Skeletal muscle tissue (tissue), 4 donors: ENCODE measurements around the gene ALDH1L1. TPM values are rescaled to one million over a fixed set of nuclear protein-coding genes. Genes with fewer than 3 reads are reported as not detected.

Experiments used
- H3K27ac ChIP-seq: one replicate; pipeline ENCODE4 v1.7.0; 2013; ENCODE audit warnings: mild to moderate bottlenecking, low read depth, low read length, inconsistent platforms
- H3K27me3 ChIP-seq, 3 donors: one replicate each; pipeline ENCODE4 v1.7.0; 2013; ENCODE audit warnings: low read length in 3 of 3; ENCODE audit not compliant: control insufficient read depth in 3 of 3, insufficient read depth in 3 of 3
- H3K36me3 ChIP-seq, 3 donors: one replicate each; pipeline ENCODE4 v1.7.0; 2013; ENCODE audit warnings: low read length in 3 of 3; ENCODE audit not compliant: control insufficient read depth in 3 of 3, insufficient read depth in 3 of 3
- H3K4me1 ChIP-seq, 3 donors: one replicate each; pipeline ENCODE4 v1.7.0; 2013; ENCODE audit warnings: low read length in 3 of 3, mild to moderate bottlenecking in 3 of 3; ENCODE audit not compliant: control insufficient read depth in 3 of 3, insufficient read depth in 3 of 3
- H3K4me3 ChIP-seq, 3 donors: one replicate each; pipeline ENCODE4 v1.7.0; 2013; ENCODE audit warnings: low read length in 3 of 3
- H3K9ac ChIP-seq, 3 donors: one replicate each; pipeline ENCODE4 v1.7.0; 2013; ENCODE audit warnings: low read length in 3 of 3, mild to moderate bottlenecking in 3 of 3, moderate library complexity in 2 of 3, low read depth in 1 of 3
- H3K9me3 ChIP-seq, 3 donors: one replicate each; pipeline ENCODE4 v1.7.0; 2013; ENCODE audit warnings: low read length in 3 of 3; ENCODE audit not compliant: control insufficient read depth in 3 of 3
- total RNA-seq: library from RNA; depleted of rRNA; stranded (reverse); fragments of >200 nt; gene quantifications from one replicate; pipeline ENCODE4 v1.2.3, GENCODE V29; 2014
- donor health status: Osteomylitis.

The ALDH1L1 gene
- total RNA-seq: 2.6 TPM

GRCh38 chr3:126180477-126181397 lies at the start of gene ALDH1L1:
Gene ALDH1L1, minus strand, starts transcription at chr3:126180586. Its CDS starts 19,607 bp downstream, at chr3:126160979.
- Histone ChIP-seq H3K36me3 (no peaks in the 10 kb centered on the region), H3K9me3 (no peaks in the 10 kb centered on the region), H3K4me1 (peaks cover 14 to 36% (median 26%) of the 10 kb centered on the region in 3 donors), H3K27me3 (peaks cover 0 to 9% (median 4%) of the 10 kb centered on the region in 3 donors), H3K9ac (peak within 1 kb of the TSS; percentile 85 to 97 (median 89)), H3K4me3 (peak within 1 kb of the TSS; percentile 72 to 85 (median 84)), H3K27ac (peak within 1 kb of the TSS; percentile 98)

- H3K27me3 ChIP-seq: no peaks in the 10 kb centered on the region
- H3K27ac ChIP-seq: no peak overlapping the region
Observed at GRCh38 chr3:126226374-126226773, 46.0 kb upstream of the ALDH1L1 start.

GRCh38 chr3:126216416-126216815 lies 36.0 kb upstream of the ALDH1L1 start:
- H3K9me3 ChIP-seq: no peaks in the 10 kb centered on the region
- H3K36me3 ChIP-seq: no peaks in the 10 kb centered on the region
- peaks cover 0 to 11% (median 8%) of the 10 kb centered on the region in 3 donors for H3K27me3 ChIP-seq
- H3K27ac ChIP-seq: no peak overlapping the region
- H3K4me1 ChIP-seq: peaks cover 6 to 10% (median 8%) of the 10 kb centered on the region in 3 donors
- H3K4me3 ChIP-seq: no peak overlapping the region
- H3K9ac ChIP-seq: no peak overlapping the region

More at GRCh38 chr3:126226374-126226773, 46.0 kb upstream of the ALDH1L1 start:
- Histone ChIP-seq H3K9me3 (peaks cover 0 to 3% (median 0%) of the 10 kb centered on the region in 3 donors), H3K4me3 (no peak overlapping the region), H3K9ac (no peak overlapping the region), H3K4me1 (no peaks in the 10 kb centered on the region), H3K36me3 (no peaks in the 10 kb centered on the region)

- peak overlapping the region; percentile 59 to 81 (median 68) for H3K4me3 ChIP-seq
- H3K9me3 ChIP-seq: no peaks in the 10 kb centered on the region
- H3K9ac ChIP-seq: peak overlapping the region; percentile 64 to 82 (median 71)
- peaks cover 0 to 11% (median 8%) of the 10 kb centered on the region in 3 donors for H3K27me3 ChIP-seq
- H3K36me3 ChIP-seq: no peaks in the 10 kb centered on the region
- no peak overlapping the region for H3K27ac ChIP-seq
- peaks cover 15 to 18% (median 17%) of the 10 kb centered on the region in 3 donors for H3K4me1 ChIP-seq
Observed at GRCh38 chr3:126213379-126214028, 33.1 kb upstream of the ALDH1L1 start.

- H3K9me3 ChIP-seq: no peaks in the 10 kb centered on the region
- peaks cover 0 to 11% (median 8%) of the 10 kb centered on the region in 3 donors for H3K27me3 ChIP-seq
Observed at GRCh38 chr3:126212620-126213378, 32.4 kb upstream of the ALDH1L1 start.

GRCh38 chr3:126212250-126212619 lies 31.8 kb upstream of the ALDH1L1 start:
- Histone ChIP-seq H3K36me3 (no peaks in the 10 kb centered on the region), H3K27ac (no peak overlapping the region), H3K9me3 (no peaks in the 10 kb centered on the region), H3K9ac (peak overlapping the region in 1 of 3 donors; percentile 64), H3K4me3 (no peak overlapping the region), H3K4me1 (peaks cover 17 to 21% (median 19%) of the 10 kb centered on the region in 3 donors), H3K27me3 (peaks cover 0 to 11% (median 8%) of the 10 kb centered on the region in 3 donors)

More at GRCh38 chr3:126212620-126213378, 32.4 kb upstream of the ALDH1L1 start:
- Histone ChIP-seq H3K27ac (no peak overlapping the region), H3K9ac (peak overlapping the region; percentile 64 to 82 (median 71)), H3K4me3 (peak overlapping the region; percentile 59 to 81 (median 68)), H3K36me3 (no peaks in the 10 kb centered on the region), H3K4me1 (peaks cover 17 to 21% (median 19%) of the 10 kb centered on the region in 3 donors)

- Histone ChIP-seq H3K27me3 (peaks cover 0 to 11% (median 8%) of the 10 kb centered on the region in 3 donors), H3K4me3 (no peak overlapping the region), H3K9ac (no peak overlapping the region), H3K27ac (no peak overlapping the region), H3K9me3 (no peaks in the 10 kb centered on the region), H3K4me1 (peaks cover 17 to 21% (median 19%) of the 10 kb centered on the region in 3 donors), H3K36me3 (no peaks in the 10 kb centered on the region)
Observed at GRCh38 chr3:126211569-126211968, 31.2 kb upstream of the ALDH1L1 start.

GRCh38 chr3:126210606-126211005 lies 30.2 kb upstream of the ALDH1L1 start:
- Histone ChIP-seq H3K9me3 (no peaks in the 10 kb centered on the region), H3K9ac (no peak overlapping the region), H3K36me3 (no peaks in the 10 kb centered on the region), H3K4me3 (no peak overlapping the region), H3K4me1 (peaks cover 17 to 21% (median 19%) of the 10 kb centered on the region in 3 donors), H3K27me3 (peaks cover 0 to 8% (median 2%) of the 10 kb centered on the region in 3 donors), H3K27ac (no peak overlapping the region)

GRCh38 chr3:126209741-126210140 lies 29.4 kb upstream of the ALDH1L1 start:
- no peaks in the 10 kb centered on the region for H3K9me3 ChIP-seq

More at GRCh38 chr3:126209741-126210140, 29.4 kb upstream of the ALDH1L1 start:
- Histone ChIP-seq H3K27ac (no peak overlapping the region), H3K9ac (no peak overlapping the region), H3K27me3 (peaks cover 0 to 6% (median 2%) of the 10 kb centered on the region in 3 donors), H3K4me3 (no peak overlapping the region), H3K36me3 (no peaks in the 10 kb centered on the region), H3K4me1 (peaks cover 17 to 21% (median 19%) of the 10 kb centered on the region in 3 donors)
